ENCODE results near the gene BNIP3. TPM values are rescaled to one million over a fixed set of nuclear protein-coding genes. Genes with fewer than 3 reads are reported as not detected.

The BNIP3 gene
- total RNA-seq, 1 donor from 2014 or later, result 56.4 TPM

GRCh38 chr10:131944976-131945695 is 36.6 kb downstream of the BNIP3 start:
- Mint-ChIP-seq H3K27ac (ENCODE audit: unreplicated experiment) (no peak overlapping the region), H3K9me3 (ENCODE audit: unreplicated experiment) (no peaks in the 10 kb centered on the region), H3K36me3 (ENCODE audit: unreplicated experiment) (no peaks in the 10 kb centered on the region), H3K4me1 (ENCODE audit: low read depth, unreplicated experiment) (no peaks in the 10 kb centered on the region), H3K27me3 (ENCODE audit: unreplicated experiment) (peaks cover 6% of the 10 kb centered on the region), H3K4me3 (ENCODE audit: unreplicated experiment) (no peak overlapping the region)
- no peak for DNase-seq
- no peak for TF ChIP-seq CTCF (IDR thresholded peaks at IDR 0.05; ENCODE audit: partially characterized antibody, unreplicated experiment)

- Mint-ChIP-seq H3K4me3 (ENCODE audit: unreplicated experiment) (no peak overlapping the region), H3K27me3 (ENCODE audit: unreplicated experiment) (peaks cover 6% of the 10 kb centered on the region), H3K9me3 (ENCODE audit: unreplicated experiment) (no peaks in the 10 kb centered on the region), H3K36me3 (ENCODE audit: unreplicated experiment) (no peaks in the 10 kb centered on the region), H3K4me1 (ENCODE audit: low read depth, unreplicated experiment) (no peaks in the 10 kb centered on the region), H3K27ac (ENCODE audit: unreplicated experiment) (no peak overlapping the region)
- no peak for DNase-seq
- TF ChIP-seq CTCF (IDR thresholded peaks at IDR 0.05; ENCODE audit: partially characterized antibody, unreplicated experiment), result no peak
Measured at GRCh38 chr10:131944412-131944811, 37.3 kb downstream of the BNIP3 start.

GRCh38 chr10:131943021-131943814 is 38.5 kb downstream of the BNIP3 start:
- peak; percentile 43 for TF ChIP-seq CTCF (IDR thresholded peaks at IDR 0.05; ENCODE audit: partially characterized antibody, unreplicated experiment)
- Mint-ChIP-seq H3K4me1 (ENCODE audit: low read depth, unreplicated experiment) (no peaks in the 10 kb centered on the region), H3K36me3 (ENCODE audit: unreplicated experiment) (no peaks in the 10 kb centered on the region), H3K9me3 (ENCODE audit: unreplicated experiment) (no peaks in the 10 kb centered on the region), H3K4me3 (ENCODE audit: unreplicated experiment) (no peak overlapping the region), H3K27ac (ENCODE audit: unreplicated experiment) (no peak overlapping the region), H3K27me3 (ENCODE audit: unreplicated experiment) (peaks cover 7% of the 10 kb centered on the region)
- DNase-seq, result peak; percentile 72

GRCh38 chr10:131942455-131942854 is 39.3 kb downstream of the BNIP3 start:
- no peak for TF ChIP-seq CTCF (IDR thresholded peaks at IDR 0.05; ENCODE audit: partially characterized antibody, unreplicated experiment)
- Mint-ChIP-seq H3K36me3 (ENCODE audit: unreplicated experiment) (no peaks in the 10 kb centered on the region), H3K27me3 (ENCODE audit: unreplicated experiment) (peaks cover 4% of the 10 kb centered on the region), H3K27ac (ENCODE audit: unreplicated experiment) (no peak overlapping the region), H3K4me3 (ENCODE audit: unreplicated experiment) (no peak overlapping the region), H3K9me3 (ENCODE audit: unreplicated experiment) (no peaks in the 10 kb centered on the region), H3K4me1 (ENCODE audit: low read depth, unreplicated experiment) (no peaks in the 10 kb centered on the region)
- DNase-seq, result no peak

- no peak overlapping the region for H3K4me3 Mint-ChIP-seq (ENCODE audit: unreplicated experiment)
- DNase-seq, result no peak
- H3K27ac Mint-ChIP-seq (ENCODE audit: unreplicated experiment), result peak overlapping the region; percentile 10
- H3K36me3 Mint-ChIP-seq (ENCODE audit: unreplicated experiment), result no peaks in the 10 kb centered on the region
- TF ChIP-seq CTCF (IDR thresholded peaks at IDR 0.05; ENCODE audit: partially characterized antibody, unreplicated experiment), result no peak
- no peaks in the 10 kb centered on the region for H3K9me3 Mint-ChIP-seq (ENCODE audit: unreplicated experiment)
- peaks cover 1% of the 10 kb centered on the region for H3K27me3 Mint-ChIP-seq (ENCODE audit: unreplicated experiment)
- H3K4me1 Mint-ChIP-seq (ENCODE audit: low read depth, unreplicated experiment), result peaks cover 5% of the 10 kb centered on the region
Measured at GRCh38 chr10:131938681-131939080, 43.0 kb downstream of the BNIP3 start.
